CD4-positive, alpha-beta T cell treated with Interleukin-15 for 4 hours (primary cell): Measurements from ENCODE around the gene CCDC27.

ENCODE experiments used
- DNase-seq: peaks from one replicate; pipeline ENCODE4 v3.0.0-alpha.2; 2020; ENCODE audit warnings: low spot score

CCDC27 gene

DNA sequence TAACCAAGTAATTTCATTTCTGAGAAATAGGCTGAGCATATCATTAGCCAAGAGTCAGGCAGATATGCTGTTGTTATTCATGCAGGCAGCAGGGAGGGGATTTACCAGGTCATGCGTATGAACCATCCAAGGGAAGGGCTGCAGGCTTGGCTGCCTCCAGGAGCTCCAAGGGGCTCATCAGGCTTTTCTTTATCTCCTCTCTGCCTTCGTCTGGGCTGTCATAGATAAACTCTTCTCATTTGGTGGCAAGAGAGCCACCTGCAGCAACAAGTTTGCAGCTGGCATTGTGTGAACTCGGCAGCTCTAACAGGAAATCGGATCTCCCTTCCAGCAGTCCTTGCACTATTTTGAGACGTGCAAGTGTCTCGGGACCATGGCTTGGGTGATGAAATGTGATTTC, 7.5 kb downstream of the CCDC27 start:
- no peak for DNase-seq

- DNase-seq, result no peak
Observed at GRCh38 chr1:3761296-3762010, 9.2 kb downstream of the CCDC27 start.

GRCh38 chr1:3762151-3762872, 10.1 kb downstream of the CCDC27 start:
- DNase-seq, result no peak

GRCh38 chr1:3762873-3763228, 10.6 kb downstream of the CCDC27 start:
- DNase-seq, result no peak

DNA sequence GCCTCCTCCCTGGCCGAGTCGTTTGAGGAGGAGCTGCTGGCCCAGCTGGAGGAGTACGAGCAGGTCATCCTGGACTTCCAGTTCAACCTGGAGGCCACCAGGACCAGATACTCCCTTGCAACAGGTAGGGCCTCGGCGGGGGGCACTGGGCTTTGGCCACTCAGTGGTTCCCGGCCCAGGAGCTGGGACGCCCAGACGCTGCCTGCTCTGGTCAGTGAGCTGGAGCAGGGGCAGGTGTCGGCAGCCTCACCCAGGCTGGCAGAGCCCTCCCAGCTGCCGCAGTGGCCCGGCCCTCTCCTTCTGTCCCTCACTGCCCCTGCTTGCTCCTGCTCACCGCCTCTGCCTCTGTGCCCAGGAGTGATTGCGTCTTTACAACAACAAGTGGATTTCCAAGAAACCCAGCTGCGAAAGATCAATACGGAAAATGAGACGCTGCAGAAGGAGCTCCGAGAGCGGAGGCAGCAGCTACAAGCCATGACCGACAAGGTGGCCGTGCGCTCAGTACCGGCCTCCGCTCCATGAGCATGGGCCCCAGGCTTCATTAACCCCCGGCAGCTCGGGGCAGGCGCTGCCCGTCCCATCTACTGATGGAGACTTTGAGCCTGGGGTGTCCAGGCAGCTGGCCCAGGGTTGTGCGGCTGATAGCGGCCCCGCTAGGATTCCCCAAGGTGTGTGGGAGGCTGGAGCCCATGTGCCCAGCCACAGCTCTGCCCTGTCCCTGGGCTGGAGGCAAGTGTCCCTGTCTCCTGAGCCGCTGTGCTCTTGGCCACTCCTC, 11.3 kb downstream of the CCDC27 start:
- DNase-seq, result no peak

DNA sequence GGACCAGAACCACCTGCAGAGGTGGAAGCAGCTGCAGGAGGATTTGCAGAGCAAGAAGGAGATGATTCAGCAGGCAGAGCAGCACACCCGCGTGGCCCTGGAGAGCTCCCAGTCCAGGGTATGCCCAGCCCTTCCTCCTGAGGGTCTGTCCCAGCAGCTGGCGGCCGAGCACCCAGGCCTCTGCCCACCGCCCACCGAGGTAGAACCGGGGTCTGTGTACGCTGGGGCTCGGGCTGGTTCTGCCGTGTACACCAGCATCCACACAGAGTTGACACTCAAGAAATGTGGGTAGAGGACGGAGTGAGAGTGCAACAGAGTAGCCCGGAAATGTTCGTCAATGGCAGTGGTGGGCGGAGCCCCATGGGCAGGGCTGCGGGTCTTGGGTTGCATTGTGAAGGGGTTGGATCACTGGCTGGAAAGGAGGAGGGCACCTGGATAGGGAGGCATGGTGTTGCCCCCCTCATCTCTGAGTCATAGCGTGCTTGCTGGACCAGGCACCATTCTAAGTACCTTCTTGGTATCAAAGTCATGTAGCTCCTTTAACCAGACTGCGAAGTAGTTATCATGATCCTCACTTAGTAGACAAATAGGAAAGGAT, 15.2 kb downstream of the CCDC27 start:
- DNase-seq, result no peak

DNA sequence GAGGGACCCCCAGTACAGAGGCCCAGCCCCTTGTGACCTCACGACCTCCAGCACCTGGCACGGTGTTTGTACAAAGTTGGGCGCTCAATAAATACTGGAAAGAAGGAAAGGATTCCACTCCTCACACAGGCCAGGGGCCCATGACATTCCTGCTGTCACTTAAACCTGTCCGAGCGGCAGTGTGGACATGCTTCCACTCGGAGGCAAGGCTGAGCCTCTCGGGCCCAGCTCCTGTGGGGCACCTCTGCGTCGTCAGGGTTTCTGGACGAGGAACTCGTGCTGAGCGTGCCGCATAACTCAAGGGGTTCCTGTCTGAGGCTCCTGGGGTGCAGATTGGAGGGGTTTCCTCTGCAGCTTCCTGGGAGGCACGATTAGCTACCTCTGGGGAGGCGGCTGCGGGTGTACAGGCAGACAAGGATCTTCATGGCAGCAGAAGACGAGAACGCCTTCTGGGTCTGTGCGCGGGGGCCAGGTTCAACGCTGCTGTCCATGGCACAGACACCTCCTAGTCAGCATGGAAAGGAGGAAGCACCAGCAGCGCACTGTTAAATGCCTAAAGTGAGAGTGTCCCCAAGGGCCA, 16.7 kb downstream of the CCDC27 start:
- no peak for DNase-seq

DNA sequence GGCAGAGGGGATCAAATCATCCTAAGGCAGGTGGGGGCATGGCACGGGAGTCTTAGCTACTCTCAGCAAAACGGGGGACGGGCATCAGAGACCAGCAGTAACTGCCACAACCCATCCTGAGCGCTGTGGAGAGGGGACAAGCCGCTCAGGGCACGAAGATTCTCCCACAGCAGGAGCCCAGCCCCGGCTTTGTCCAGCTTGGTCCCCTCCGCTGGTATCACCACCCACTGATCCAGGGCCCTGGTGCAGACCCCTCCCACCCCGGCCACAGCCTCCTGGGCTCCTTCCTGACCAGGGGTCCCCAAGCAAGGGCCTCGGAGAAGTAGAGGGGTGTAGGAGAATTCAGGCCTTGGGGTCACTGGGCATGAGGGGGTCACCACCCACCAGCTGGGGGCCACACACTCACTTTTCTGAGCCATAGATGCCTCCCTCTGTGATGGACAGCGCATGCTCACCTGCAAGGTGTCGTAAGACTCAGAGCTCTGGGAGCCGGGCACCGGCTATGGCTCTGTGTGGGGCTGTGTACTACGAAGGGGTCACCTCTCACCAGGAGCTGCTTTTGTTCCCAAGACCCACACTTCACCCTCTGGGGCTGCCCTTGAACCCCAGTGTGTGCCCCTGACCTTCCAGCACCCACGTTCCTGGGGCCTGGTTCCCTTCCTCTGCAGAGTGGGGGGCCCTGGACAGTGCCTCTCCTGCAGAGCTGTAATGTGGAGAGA, 18.0 kb downstream of the CCDC27 start:
- DNase-seq, result no peak

DNA sequence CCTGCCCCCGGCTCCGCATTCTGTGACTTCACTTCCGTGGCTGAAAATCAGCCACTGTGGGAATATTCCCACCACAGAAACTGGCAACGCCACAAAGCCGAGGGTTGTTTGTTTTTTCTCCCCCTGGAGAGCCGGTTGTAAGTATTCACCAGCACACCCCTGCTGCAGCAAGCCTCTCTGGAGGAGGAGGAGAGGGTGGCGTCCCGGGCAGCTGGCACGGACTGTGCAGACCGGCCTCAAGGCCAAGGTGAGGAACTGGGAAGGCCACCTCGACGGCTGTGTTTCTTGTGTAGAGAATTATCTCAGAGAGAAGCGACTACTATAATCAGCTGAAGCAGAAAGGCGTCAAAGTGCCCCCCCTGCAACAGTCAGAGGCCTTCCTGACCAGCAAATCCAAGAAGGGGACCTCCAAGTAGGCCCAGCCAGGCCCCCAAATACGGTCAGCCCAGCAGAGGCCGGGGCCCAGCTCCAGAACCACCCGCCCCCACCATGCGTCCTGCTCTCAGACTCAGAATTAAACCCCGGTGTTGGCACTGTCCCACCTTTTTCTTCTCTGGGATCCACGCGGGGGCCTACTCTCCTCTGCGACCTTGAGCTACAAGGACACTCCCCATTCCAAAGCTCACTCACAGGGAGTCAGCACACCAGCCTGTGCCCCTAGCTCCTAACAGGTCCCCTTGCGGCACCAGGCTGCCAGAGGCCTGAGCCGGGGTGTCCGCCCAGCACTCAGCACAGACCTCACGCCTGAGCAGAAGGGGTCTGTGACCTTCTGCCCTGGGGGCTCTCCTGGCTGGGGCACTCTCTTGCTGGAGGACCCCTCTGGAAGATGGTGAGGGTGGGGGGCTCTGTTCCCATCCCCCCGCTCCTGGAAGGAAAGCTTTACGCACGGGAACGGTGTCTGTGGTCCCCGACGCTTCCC, 19.1 kb downstream of the CCDC27 start:
- no peak for DNase-seq

GRCh38 chr1:3772027-3772714, 19.9 kb downstream of the CCDC27 start:
- DNase-seq, result peak; percentile 89

DNA sequence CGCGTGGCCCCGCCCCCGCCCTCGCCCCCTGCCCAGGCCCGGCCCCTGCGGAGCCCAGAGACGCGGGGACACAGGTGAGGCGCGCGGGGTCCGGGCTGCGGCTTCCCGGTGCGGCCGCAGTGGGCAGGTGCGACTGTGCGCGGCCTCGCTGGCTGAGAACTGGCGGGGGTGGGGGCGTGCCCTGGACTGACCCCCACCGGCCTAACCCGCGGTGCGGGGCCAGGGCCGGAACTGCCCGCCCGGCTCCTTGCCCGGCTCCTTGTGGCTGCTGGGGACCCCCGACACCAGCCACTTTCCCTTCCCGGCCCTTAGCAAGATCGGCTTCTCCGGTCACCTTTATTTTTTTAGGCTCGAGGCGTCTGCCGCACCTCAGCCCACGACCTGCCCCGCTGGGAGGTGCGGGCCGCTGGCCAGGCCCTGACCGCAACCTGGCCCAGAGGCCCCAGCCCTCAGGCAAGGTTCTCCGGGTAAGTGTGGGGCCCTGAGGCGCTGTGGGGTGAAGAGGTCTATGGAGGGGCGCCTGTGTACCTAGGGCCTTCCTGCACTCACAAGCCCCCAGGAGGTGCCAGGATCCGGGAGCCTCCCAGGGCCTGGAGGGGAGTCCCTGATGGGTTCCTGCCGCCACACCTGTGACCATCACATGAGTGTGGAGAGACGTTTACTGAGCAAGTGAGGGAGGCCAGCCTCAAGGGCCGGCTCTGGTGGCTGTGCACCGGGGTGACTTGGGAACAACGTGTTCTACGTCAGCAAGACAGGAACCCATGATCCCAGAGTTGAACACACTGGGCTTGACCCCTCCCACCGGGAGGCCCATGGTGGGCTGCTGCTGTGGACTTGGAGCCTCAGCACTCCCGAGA, 20.7 kb downstream of the CCDC27 start, which contains the start of gene SMIM1:
Gene SMIM1, plus strand, starts transcription at position 35 of the 857 bp plus-strand sequence. CDS start 2,625 bp downstream, outside the sequence.
- DNase-seq, result no peak

DNA sequence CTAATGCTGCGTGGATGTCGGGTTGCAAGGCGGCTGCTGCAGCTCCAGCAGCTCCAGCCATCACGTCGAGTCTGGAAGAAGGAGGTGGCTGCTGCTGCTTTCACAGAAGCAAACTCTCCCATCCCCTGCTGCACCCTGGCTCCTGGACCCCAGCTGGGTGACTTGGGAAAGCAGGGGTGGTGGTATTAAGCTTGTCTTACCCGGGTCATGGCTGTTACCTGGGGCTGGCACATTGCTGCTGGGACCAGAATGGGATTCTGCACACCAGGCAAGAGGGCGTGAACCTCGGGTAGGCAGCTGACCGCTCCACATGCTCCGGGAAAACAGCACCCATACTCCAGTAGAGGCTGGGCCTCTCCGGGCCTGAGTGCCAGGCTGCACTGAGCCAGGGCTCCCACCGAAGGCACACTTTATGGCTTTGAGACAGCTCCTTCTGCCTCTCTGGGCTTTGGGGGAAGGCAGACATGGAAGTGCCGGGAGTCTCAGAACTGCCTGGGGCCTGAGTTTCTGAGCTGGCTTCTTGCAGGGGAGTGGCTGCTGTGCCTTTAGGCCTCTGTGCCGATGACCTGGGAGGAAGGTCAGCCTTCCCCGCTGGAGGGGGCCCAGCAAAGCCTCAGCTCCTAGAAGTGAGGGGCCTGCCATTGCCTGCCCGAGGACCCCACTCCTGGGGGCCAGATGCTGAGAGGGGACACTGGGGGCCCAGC, 21.5 kb downstream of the CCDC27 start:
- no peak for DNase-seq

DNA sequence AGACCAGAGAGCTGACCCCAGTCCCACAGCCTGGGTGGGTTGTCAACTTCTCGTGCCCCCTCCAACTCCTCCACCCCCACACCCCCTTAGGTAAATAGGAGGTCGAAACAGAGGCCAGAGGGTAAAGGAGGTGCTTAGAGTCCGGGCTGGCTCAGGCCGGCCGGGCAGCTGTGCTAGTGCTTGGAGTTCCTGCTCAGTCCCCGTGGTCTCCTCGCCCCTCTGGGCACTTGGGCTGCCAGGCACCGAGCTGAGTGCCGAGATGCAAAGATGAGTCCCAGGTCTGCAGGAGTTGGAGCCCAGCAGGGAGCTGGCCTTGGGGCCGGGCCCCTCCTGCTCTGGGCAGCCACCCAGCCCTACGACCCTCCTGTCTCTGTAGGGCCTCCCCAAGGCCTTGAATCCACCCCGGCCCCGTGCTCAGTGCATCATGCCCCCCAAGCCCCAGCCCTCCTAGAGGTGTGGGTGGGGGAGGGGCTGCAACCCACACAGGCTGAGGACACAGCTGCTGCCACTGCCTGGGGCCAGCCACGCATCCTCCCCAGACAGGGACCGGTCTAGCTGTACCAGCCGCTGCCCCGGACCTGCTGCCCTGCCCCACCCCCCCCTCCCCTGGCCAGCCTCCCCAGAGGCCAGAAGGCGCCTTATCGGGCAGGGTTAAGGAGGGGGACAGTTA, 22.2 kb downstream of the CCDC27 start:
- no peak for DNase-seq

GRCh38 chr1:3774946-3775489, 22.8 kb downstream of the CCDC27 start:
- no peak for DNase-seq

DNA sequence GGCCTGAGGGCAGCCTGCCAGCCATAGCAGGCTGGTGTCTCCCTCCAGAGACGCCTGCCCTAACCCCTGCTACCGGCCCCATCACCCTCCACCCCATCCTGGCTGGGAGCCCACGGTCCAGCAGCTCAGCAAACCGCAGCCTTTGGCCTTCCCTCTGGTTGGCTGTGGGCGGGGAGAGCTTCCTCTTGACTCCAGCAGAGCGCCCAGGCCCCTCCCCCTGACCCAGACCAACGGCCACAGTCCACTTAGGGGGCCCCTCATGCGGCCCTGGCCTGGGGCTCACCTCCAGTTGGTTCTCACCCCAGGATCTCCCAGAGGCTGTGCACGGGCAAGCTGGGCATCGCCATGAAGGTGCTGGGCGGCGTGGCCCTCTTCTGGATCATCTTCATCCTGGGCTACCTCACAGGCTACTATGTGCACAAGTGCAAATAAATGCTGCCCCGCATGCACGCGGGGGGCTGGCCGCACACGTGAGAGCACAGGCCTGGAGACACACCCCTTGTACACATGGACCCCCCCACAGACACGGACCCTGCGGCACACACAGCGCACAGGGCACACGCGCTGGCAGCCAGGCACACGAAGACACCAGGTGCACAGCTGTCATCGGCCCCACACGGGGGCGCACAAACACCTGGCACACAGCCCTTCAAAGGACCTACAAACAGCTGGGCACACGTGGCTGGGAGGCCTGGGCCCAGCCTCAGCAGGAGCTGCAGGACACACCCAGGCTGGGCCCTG, 23.4 kb downstream of the CCDC27 start:
- peak; percentile 37 for DNase-seq

DNA sequence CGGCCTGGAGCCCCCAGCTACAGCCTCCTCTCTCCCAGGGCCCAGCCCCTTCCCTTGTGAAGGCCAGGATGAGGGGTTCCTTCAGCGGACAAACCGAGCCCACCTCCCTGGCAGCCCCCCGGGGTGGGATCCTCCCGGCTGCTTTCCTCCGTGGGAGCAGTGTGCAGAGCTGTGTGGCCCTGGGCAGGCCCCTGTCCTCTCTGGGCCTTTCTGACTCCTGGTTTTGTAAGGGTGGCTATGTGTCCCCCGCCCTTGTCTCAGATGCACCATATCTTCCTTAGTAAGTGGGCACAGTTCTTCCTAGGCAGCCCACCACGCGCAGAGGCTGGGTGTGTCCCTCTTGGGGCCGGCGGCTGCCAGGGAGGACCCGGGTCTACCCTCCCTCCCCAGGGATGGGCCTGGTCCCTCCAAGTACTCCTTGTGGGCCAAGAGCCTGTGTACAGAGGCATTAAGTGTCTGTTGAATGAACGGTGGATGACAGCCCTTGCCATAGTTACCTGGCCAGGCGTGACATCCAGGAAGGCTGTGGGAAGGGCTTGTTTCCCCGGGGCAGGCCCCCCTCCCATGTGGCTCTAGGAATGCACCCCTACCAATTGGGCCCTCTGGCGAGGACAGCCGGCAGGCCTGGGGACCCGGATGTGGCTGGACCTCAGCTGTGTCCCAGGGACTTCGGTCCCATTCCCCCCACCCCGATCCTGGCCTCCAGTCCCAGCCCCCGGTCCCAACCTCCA, 24.1 kb downstream of the CCDC27 start:
- DNase-seq, result no peak
